ENCODE data around the gene LDLRAD3.

LDLRAD3 gene

DNA sequence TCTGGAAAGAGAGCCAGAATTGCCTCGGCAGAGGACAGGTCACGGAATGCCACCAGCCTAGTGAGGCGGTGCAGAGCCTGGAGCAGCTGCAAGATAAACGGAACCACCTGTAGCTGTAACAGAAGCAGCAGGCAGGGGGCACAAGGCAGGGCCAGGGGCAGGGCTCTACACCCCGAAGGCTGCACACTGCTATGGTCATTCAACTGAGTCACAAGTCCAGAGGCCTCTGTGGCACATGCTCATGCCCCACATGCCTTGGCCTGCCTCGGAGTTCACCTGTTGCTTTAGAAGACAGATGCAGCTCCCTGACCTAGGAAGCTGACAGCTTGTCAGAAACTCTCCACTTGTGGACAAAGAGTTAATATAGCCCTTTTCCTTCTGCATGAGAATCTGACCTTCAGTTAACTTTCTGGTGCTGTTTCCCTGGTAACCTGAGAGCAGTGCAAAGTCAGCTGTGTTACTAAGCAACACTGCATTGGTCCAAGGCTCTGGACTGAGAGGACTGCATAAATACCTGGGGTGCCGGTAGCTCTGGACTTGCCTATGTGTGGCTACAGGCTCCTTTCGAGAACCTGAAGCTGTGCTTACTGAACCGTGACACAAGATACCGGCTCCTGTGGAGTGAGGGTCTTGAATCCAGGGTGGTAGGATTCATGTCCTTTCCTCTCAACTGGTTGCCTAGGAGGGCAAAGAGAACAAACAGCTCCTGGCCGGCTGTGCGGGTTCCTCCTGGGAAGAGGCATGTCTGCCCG is 334.8 kb downstream of the LDLRAD3 start:
- H3K27ac Mint-ChIP-seq: no peak overlapping the region

DNA sequence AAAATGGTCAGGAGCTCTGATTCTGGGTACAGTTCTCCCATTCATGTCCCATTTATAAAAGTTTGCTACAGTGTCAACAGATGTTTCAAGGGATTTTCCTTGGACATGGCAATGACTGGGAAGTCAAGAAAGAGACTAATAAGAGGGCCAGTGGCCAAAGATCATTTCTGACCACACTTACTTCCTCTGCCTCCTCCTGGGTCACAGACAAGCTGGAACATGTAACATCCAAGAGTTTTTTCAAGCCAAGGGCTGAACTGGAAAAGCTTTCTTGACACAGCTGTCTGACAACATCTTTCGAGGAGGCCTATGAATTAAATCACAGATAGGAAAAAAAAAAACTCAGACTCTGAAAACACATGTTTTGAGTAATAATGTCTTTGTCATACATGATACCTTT is 336.7 kb downstream of the LDLRAD3 start:
- peaks cover 59% of the 10 kb centered on the region for H3K36me3 Mint-ChIP-seq
- H3K9me3 Mint-ChIP-seq: peaks cover 6% of the 10 kb centered on the region
- H3K4me3 Mint-ChIP-seq: no peak overlapping the region
- no peak for ATAC-seq
- peaks cover 41% of the 10 kb centered on the region for H3K4me1 Mint-ChIP-seq
- no peaks in the 10 kb centered on the region for H3K27me3 Mint-ChIP-seq
- no peak overlapping the region for H3K27ac Mint-ChIP-seq

More for the DNA sequence above, 334.8 kb downstream of the LDLRAD3 start:
- peaks cover 22% of the 10 kb centered on the region for H3K4me1 Mint-ChIP-seq
- no peaks in the 10 kb centered on the region for H3K27me3 Mint-ChIP-seq
- no peak for ATAC-seq
- no peak overlapping the region for H3K4me3 Mint-ChIP-seq
- peaks cover 6% of the 10 kb centered on the region for H3K9me3 Mint-ChIP-seq
- H3K36me3 Mint-ChIP-seq: peaks cover 73% of the 10 kb centered on the region
